ENCODE results near the gene MPC1L.

The MPC1L gene

GRCh38 chrX:40623665-40624064 lies 437 bp downstream of the MPC1L start:
- TF ChIP-seq, protein P1, sequence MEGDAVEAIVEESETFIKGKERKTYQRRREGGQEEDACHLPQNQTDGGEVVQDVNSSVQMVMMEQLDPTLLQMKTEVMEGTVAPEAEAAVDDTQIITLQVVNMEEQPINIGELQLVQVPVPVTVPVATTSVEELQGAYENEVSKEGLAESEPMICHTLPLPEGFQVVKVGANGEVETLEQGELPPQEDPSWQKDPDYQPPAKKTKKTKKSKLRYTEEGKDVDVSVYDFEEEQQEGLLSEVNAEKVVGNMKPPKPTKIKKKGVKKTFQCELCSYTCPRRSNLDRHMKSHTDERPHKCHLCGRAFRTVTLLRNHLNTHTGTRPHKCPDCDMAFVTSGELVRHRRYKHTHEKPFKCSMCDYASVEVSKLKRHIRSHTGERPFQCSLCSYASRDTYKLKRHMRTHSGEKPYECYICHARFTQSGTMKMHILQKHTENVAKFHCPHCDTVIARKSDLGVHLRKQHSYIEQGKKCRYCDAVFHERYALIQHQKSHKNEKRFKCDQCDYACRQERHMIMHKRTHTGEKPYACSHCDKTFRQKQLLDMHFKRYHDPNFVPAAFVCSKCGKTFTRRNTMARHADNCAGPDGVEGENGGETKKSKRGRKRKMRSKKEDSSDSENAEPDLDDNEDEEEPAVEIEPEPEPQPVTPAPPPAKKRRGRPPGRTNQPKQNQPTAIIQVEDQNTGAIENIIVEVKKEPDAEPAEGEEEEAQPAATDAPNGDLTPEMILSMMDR (IDR thresholded peaks at IDR 0.05; ENCODE audit: insufficient read depth, low read length), result no peak
- TF ChIP-seq SPI1 (IDR thresholded peaks at IDR 0.05; ENCODE audit: borderline replicate concordance, low read depth), result no peak
- no peak for TF ChIP-seq POLR2AphosphoS5 (IDR thresholded peaks at IDR 0.05; ENCODE audit: low read depth)
- TF ChIP-seq GABPA (IDR thresholded peaks at IDR 0.05; ENCODE audit: low read depth), result no peak
- TF ChIP-seq REST (IDR thresholded peaks at IDR 0.05; ENCODE audit: insufficient replicate concordance, low read depth), result no peak
- Histone ChIP-seq H3K27me3 (ENCODE audit: insufficient read depth, poor library complexity, severe bottlenecking) (no peaks in the 10 kb centered on the region), H3K27ac (replicated peaks) (no peak overlapping the region), H3K4me3 (replicated peaks; ENCODE audit: insufficient read depth, low read length) (no peak overlapping the region)
- DNase-seq (ENCODE audit: low read depth in 1 of 2, low spot score in 1 of 2), result no peak

GRCh38 chrX:40625294-40625693 lies 2.1 kb downstream of the MPC1L start:
- DNase-seq (ENCODE audit: low read depth in 1 of 2, low spot score in 1 of 2), result no peak
- no peak overlapping the region for H3K27ac ChIP-seq (replicated peaks)
- no peaks in the 10 kb centered on the region for H3K27me3 ChIP-seq (ENCODE audit: insufficient read depth, poor library complexity, severe bottlenecking)
- TF ChIP-seq POLR2AphosphoS5 (IDR thresholded peaks at IDR 0.05; ENCODE audit: low read depth), result no peak
- no peak for TF ChIP-seq SPI1 (IDR thresholded peaks at IDR 0.05; ENCODE audit: borderline replicate concordance, low read depth)
- TF ChIP-seq, protein P1 (IDR thresholded peaks at IDR 0.05; ENCODE audit: insufficient read depth, low read length), result no peak
- no peak for TF ChIP-seq REST (IDR thresholded peaks at IDR 0.05; ENCODE audit: insufficient replicate concordance, low read depth)
- no peak for TF ChIP-seq GABPA (IDR thresholded peaks at IDR 0.05; ENCODE audit: low read depth)
- H3K4me3 ChIP-seq (replicated peaks; ENCODE audit: insufficient read depth, low read length), result no peak overlapping the region

DNA sequence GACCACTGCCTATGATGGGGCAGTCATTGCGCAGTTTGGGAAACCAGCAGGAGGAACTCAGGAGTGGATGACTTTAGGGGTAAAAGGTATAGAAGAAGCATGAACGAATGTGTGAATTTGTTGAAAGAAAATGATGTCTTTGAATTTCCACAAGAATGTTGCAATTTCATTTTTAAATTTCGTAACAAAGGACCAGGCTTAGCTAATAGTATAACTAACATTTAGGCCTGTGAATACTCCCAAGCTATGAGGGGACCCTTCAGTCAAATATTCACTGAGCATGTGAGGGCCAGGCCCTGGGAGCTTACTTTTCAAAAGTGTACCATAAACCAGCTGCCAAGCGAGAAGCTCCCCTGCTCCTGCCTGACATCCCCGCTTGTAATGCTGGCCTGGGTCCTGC lies 5.3 kb downstream of the MPC1L start:
- no peak overlapping the region for H3K27ac ChIP-seq (replicated peaks)
- no peak overlapping the region for H3K4me3 ChIP-seq (replicated peaks; ENCODE audit: insufficient read depth, low read length)
- TF ChIP-seq SPI1 (IDR thresholded peaks at IDR 0.05; ENCODE audit: borderline replicate concordance, low read depth) (no peak), GABPA (IDR thresholded peaks at IDR 0.05; ENCODE audit: low read depth) (no peak), REST (IDR thresholded peaks at IDR 0.05; ENCODE audit: insufficient replicate concordance, low read depth) (no peak)
- TF ChIP-seq, protein P1 (IDR thresholded peaks at IDR 0.05; ENCODE audit: insufficient read depth, low read length), result no peak
- no peak for DNase-seq (ENCODE audit: low read depth in 1 of 2, low spot score in 1 of 2)
- no peaks in the 10 kb centered on the region for H3K27me3 ChIP-seq (ENCODE audit: insufficient read depth, poor library complexity, severe bottlenecking)

Measured in HL-60 (cell line).